PC-9 (cell line): ENCODE results near the gene ZNF576. TPM values are rescaled to one million over a fixed set of nuclear protein-coding genes. Genes with fewer than 3 reads are reported as not detected.
"Not testable (repeated sequence)": the region's sequence is repeated elsewhere in the genome, so short reads cannot be mapped to it uniquely, and the experiment has no call there.

Source experiments
- BruUV-seq: library from RNA; stranded (reverse); fragments of 400-500 nt; replicated peaks from 2 replicates; lab custom pipeline; 2021; lab: Mats Ljungman, UMichigan
- CTCF ChIA-PET: fragments of 300-600 bp; sonication (Branson Sonifier 250); formaldehyde crosslinking; loops from one replicate; lab custom pipeline; 2022; ENCODE audit warnings: antibody characterized with exemption; lab: Charles Lee
- POLR2A ChIA-PET: fragments of 300-600 bp; sonication (Branson Sonifier 250); formaldehyde crosslinking; loops from one replicate; lab custom pipeline; 2022; ENCODE audit warnings: antibody characterized with exemption; ENCODE audit not compliant: unreplicated experiment; lab: Charles Lee
- DNase-seq, 2 experiments: peaks; one replicate each; pipeline versions ENCODE4 v3.0.0 to v3.0.0-alpha.2; 2015 to 2022; ENCODE audit warnings: mixed read lengths in 1 of 2
- H2AFZ ChIP-seq: fragments of 200-600 bp; sonication (generic); 2 replicates; pipeline ENCODE4 v1.8.1; 2017; ENCODE audit warnings: antibody characterized with exemption
- H3F3A ChIP-seq: fragments of 200-600 bp; sonication (generic); 2 replicates; pipeline ENCODE4 v1.8.1; 2017; ENCODE audit warnings: antibody characterized with exemption, mild to moderate bottlenecking, low read depth; ENCODE audit not compliant: insufficient read depth
- H3K27ac ChIP-seq: fragments of 200-600 bp; sonication (generic); 2 replicates; pipeline ENCODE4 v1.6.1; 2016; ENCODE audit warnings: mixed run types
- H3K27me3 ChIP-seq: fragments of 200-600 bp; sonication (generic); 2 replicates; pipeline ENCODE4 v1.6.1; 2016; ENCODE audit warnings: low read depth, mixed run types; ENCODE audit not compliant: insufficient read depth
- H3K36me3 ChIP-seq: fragments of 200-600 bp; sonication (generic); 2 replicates; pipeline ENCODE4 v1.6.1; 2016; ENCODE audit warnings: low read depth, mixed run types
- H3K4me1 ChIP-seq: fragments of 200-600 bp; sonication (generic); replicated peaks from 2 replicates; pipeline ENCODE4 v1.6.1; 2016; ENCODE audit warnings: mixed run types; ENCODE audit not compliant: insufficient read depth
- H3K4me2 ChIP-seq: fragments of 200-600 bp; sonication (generic); 2 replicates; pipeline ENCODE4 v1.6.1; 2017; ENCODE audit warnings: mixed run types
- H3K4me3 ChIP-seq: fragments of 200-600 bp; sonication (generic); 2 replicates; pipeline ENCODE4 v1.6.1; 2016; ENCODE audit warnings: mixed run types
- H3K79me2 ChIP-seq: fragments of 200-600 bp; sonication (generic); 2 replicates; pipeline ENCODE4 v1.6.1; 2017; ENCODE audit warnings: low read depth, mixed run types
- H3K9me2 ChIP-seq: fragments of 200-600 bp; sonication (generic); 2 replicates; pipeline ENCODE4 v1.8.1; 2017; ENCODE audit warnings: mild to moderate bottlenecking; ENCODE audit not compliant: insufficient read depth
- H3K9me3 ChIP-seq: fragments of 200-600 bp; sonication (generic); 2 replicates; pipeline ENCODE4 v1.8.1; 2016; ENCODE audit warnings: low read depth; ENCODE audit not compliant: insufficient read depth
- H4K20me1 ChIP-seq: fragments of 200-600 bp; sonication (generic); 2 replicates; pipeline ENCODE4 v1.8.1; 2017; ENCODE audit not compliant: insufficient read depth
- EZH2 ChIP-seq: fragments of 200-600 bp; sonication (generic); IDR thresholded peaks from 2 replicates; pipeline ENCODE4 v1.8.0; 2017; ENCODE audit warnings: antibody characterized with exemption, low read depth
- intact Hi-C: fragments of 100-400 bp; cut with micrococcal nuclease; formaldehyde crosslinking; loops from one replicate; pipeline ENCODE4 v1.10.0; 2022; ENCODE audit not compliant: unreplicated experiment
- total RNA-seq: library from RNA; stranded (reverse); gene quantifications from 2 replicates; pipeline ENCODE4 v1.2.3, GENCODE V29; 2021
- TF ChIP-seq, protein P1 (sequence below): fragments of 200-600 bp; sonication (generic); conservative IDR thresholded peaks from 2 replicates; pipeline ENCODE4 v1.6.1; 2017; ENCODE audit warnings: mixed run types, antibody characterized with exemption, mild to moderate bottlenecking, moderate library complexity

Gene ZNF576
- total RNA-seq, 1 experiment from 2014 or later = 15.5 TPM

DNA sequence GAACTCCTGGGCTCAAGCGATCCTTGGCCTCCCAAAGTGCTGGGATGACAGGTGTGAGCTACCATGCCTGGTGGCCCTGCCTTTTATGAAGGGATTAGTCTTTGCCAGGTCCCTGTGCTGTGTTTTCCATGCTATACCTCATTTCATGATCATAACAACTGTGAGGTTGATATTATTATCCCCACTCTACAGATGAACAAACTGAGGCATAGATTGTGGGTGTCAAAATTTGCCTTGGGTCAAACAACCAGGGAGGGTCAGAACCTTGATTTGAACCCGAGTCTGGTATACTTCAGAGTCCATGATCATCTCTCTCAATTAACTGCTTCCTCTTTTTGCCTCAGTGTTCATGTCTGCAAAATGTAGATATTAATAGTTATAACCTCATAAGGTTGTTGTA is 13.9 kb upstream of the ZNF576 start:
- intact Hi-C loops = no loop called here
- POLR2A ChIA-PET = no interaction called here
- H3K9me3 ChIP-seq = no peaks in the 10 kb centered on the region
- no peak overlapping the region for H2AFZ ChIP-seq
- CTCF ChIA-PET = no interaction called here
- no peaks in the 10 kb centered on the region for H4K20me1 ChIP-seq
- H3K9me2 ChIP-seq = no peaks in the 10 kb centered on the region
- no peak overlapping the region for H3K4me2 ChIP-seq
- TF ChIP-seq EZH2 = no peak
- TF ChIP-seq, protein P1, sequence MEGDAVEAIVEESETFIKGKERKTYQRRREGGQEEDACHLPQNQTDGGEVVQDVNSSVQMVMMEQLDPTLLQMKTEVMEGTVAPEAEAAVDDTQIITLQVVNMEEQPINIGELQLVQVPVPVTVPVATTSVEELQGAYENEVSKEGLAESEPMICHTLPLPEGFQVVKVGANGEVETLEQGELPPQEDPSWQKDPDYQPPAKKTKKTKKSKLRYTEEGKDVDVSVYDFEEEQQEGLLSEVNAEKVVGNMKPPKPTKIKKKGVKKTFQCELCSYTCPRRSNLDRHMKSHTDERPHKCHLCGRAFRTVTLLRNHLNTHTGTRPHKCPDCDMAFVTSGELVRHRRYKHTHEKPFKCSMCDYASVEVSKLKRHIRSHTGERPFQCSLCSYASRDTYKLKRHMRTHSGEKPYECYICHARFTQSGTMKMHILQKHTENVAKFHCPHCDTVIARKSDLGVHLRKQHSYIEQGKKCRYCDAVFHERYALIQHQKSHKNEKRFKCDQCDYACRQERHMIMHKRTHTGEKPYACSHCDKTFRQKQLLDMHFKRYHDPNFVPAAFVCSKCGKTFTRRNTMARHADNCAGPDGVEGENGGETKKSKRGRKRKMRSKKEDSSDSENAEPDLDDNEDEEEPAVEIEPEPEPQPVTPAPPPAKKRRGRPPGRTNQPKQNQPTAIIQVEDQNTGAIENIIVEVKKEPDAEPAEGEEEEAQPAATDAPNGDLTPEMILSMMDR = no peak
- H3K27me3 ChIP-seq = no peaks in the 10 kb centered on the region
- no peaks in the 10 kb centered on the region for H3K79me2 ChIP-seq
- no peak overlapping the region for H3K4me3 ChIP-seq
- H3K4me1 ChIP-seq = no peaks in the 10 kb centered on the region
- no peak for DNase-seq
- H3K36me3 ChIP-seq = no peaks in the 10 kb centered on the region
- H3F3A ChIP-seq = 0 out of 2 replicates have a peak, but pooled peaks cover 6% of the 10 kb centered on the region
- no TSS peak for BruUV-seq
- H3K27ac ChIP-seq = no peak overlapping the region

DNA sequence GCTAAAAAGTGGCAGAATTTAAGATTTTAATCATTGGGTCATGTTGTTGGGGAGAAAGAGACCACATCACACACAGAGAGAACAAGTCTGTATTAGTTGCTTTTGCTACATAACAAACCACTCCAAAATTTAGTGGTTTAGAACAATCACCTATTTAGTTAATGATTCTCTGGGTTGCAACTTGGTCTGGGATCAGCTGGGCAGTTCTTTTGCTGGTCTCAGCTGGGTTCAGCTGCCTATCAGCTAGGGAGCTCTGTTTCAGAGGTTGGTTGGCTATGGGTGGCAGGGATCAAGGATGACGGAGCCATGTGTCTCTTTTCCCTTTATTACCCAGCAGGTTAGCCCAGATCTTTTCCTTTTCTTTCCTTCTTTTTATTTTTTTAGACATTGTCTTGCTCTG is 11.9 kb upstream of the ZNF576 start:
- Histone ChIP-seq H3K27ac (no peak overlapping the region), H2AFZ (no peak overlapping the region), H3K4me3 (no peak overlapping the region), H3K9me3 (no peaks in the 10 kb centered on the region), H3F3A (0 out of 2 replicates have a peak, but pooled peaks cover 10% of the 10 kb centered on the region), H3K36me3 (no peaks in the 10 kb centered on the region), H3K27me3 (no peaks in the 10 kb centered on the region), H4K20me1 (no peaks in the 10 kb centered on the region), H3K79me2 (no peaks in the 10 kb centered on the region), H3K4me2 (no peak overlapping the region), H3K4me1 (no peaks in the 10 kb centered on the region), H3K9me2 (no peaks in the 10 kb centered on the region)
- TF ChIP-seq EZH2 = no peak
- TF ChIP-seq, protein P1 = no peak
- DNase-seq = no peak
- ChIA-PET CTCF (interaction anchor here (0.6 kb wide), 2 partner anchors 29 to 78 kb away, joined by 3 to 5 read pairs; no protein-coding TSS in a partner anchor), POLR2A (no interaction called here)
- intact Hi-C loops = no loop called here
- no TSS peak for BruUV-seq

DNA sequence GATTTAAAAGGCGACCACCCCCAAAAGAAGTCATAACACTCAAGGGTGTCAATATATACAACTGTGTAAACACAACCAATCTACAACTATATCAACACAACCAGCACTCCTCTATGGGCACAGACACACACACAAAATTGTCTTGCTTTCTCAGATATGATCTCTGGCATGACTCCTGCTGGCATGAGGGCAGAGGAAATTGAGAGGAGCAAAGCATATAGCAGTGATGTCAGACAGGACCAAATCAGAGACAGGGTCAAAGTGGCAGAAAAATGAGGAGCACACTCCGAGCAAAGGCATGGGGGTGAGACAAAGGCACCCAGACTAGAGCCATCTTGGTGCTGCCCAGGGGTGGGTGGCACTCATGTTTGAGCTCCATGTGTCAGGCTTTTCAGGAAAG is 10.0 kb upstream of the ZNF576 start:
- Histone ChIP-seq H4K20me1 (no peaks in the 10 kb centered on the region), H3K9me3 (no peaks in the 10 kb centered on the region), H2AFZ (no peak overlapping the region), H3F3A (0 out of 2 replicates have a peak, but pooled peaks cover 10% of the 10 kb centered on the region), H3K27me3 (no peaks in the 10 kb centered on the region), H3K9me2 (no peaks in the 10 kb centered on the region), H3K36me3 (no peaks in the 10 kb centered on the region), H3K4me2 (no peak overlapping the region), H3K27ac (no peak overlapping the region), H3K4me3 (no peak overlapping the region), H3K79me2 (no peaks in the 10 kb centered on the region), H3K4me1 (no peaks in the 10 kb centered on the region)
- DNase-seq = no peak
- BruUV-seq = no TSS peak
- POLR2A ChIA-PET = no interaction called here
- CTCF ChIA-PET = interaction anchor here (0.6 kb wide), 1 partner anchor 31 kb away, joined by 3 read pairs; no protein-coding TSS in a partner anchor
- no peak for TF ChIP-seq EZH2
- TF ChIP-seq, protein P1 = no peak
- intact Hi-C loops = no loop called here

DNA sequence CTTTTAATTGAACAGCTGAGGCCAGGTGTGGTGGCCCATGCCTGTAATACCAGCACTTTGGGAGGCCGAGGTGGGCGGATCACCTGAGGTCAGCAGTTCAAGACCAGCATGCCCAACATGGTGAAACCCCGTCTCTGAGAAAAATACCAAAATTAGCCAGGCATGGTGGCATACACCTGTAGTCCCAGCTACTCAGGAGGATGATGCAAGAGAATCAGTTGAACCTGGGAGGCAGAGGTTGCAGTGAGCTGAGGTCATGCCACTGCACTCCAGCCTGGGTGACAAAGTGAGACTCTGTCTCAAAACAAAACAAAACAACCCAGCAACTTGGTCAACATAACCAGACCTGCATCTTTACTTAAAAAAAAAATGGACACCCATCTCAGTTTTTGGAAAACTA is 9.4 kb upstream of the ZNF576 start:
- H3K9me2 ChIP-seq, H3K9me3 ChIP-seq, H3K36me3 ChIP-seq, H3K27ac ChIP-seq, H3K4me3 ChIP-seq, H4K20me1 ChIP-seq, H3K4me1 ChIP-seq, BruUV-seq, intact Hi-C loops, H3K79me2 ChIP-seq, DNase-seq, CTCF ChIA-PET, H2AFZ ChIP-seq, H3K27me3 ChIP-seq, H3F3A ChIP-seq, H3K4me2 ChIP-seq: not testable (repeated sequence)
- POLR2A ChIA-PET = interaction anchor here (0.6 kb wide), 1 partner anchor 30 kb away, joined by 7 read pairs; no protein-coding TSS in a partner anchor
